ENCODE data around the gene ZNF433. TPM values are rescaled to one million over a fixed set of nuclear protein-coding genes. Genes with fewer than 3 reads are reported as not detected.

The ZNF433 gene
- total RNA-seq, 3 donors from 2014 or later (not counting 1 experiment from before 2014, with no cell fraction given) = 3.4 to 9.0 (median 3.9) TPM

DNA sequence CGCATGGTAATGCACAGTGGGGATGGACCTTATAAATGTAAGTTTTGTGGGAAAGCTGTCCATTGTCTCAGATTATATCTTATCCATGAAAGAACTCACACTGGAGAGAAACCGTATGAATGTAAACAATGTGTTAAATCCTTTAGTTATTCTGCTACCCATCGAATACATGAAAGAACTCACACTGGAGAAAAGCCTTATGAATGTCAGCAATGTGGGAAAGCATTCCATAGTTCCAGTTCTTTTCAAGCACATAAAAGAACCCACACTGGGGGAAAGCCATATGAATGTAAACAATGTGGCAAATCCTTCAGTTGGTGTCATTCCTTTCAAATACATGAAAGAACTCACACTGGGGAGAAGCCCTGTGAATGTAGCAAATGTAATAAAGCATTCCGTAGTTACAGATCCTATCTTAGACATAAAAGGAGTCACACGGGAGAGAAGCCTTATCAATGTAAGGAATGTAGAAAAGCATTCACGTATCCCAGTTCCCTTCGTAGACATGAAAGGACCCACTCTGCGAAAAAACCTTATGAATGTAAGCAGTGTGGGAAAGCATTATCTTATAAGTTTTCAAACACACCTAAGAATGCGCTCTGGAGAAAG is 56.9 kb downstream of the ZNF433 start:
- Mint-ChIP-seq H3K27ac (no peak overlapping the region), H3K4me1 (no peaks in the 10 kb centered on the region), H3K27me3 (ENCODE audit: low read depth in 2 of 2) (no peaks in the 10 kb centered on the region), H3K4me3 (no peak overlapping the region), H3K9me3 (peaks cover 3 to 4% of the 10 kb centered on the region in 2 donors), H3K36me3 (peaks cover 33% of the 10 kb centered on the region)
- DNase-seq (no peak), ATAC-seq (no peak)
- Histone ChIP-seq H3K27me3 (ENCODE audit: control insufficient read depth, insufficient read depth, low read length) (no peaks in the 10 kb centered on the region), H3K4me3 (ENCODE audit: low read length) (no peak overlapping the region), H3K36me3 (ENCODE audit: control insufficient read depth, insufficient read depth, low read length) (peaks cover 17% of the 10 kb centered on the region), H3K4me1 (ENCODE audit: control insufficient read depth, insufficient read depth, low read length) (no peaks in the 10 kb centered on the region), H3K27ac (ENCODE audit: low read length) (no peak overlapping the region), H3K9me3 (ENCODE audit: control insufficient read depth, insufficient read depth, low read length) (peaks cover 46% of the 10 kb centered on the region)
- 100% methylated on average over 3 of the region's 9 CpGs for WGBS (ENCODE audit: insufficient coverage)
- intact Hi-C loops (cut with micrococcal nuclease) = no loop called here
- TF ChIP-seq CTCF (IDR thresholded peaks at IDR 0.05) = no peak

GRCh38 chr19:11973019-11973810 is 62.3 kb downstream of the ZNF433 start:
- intact Hi-C loops (cut with micrococcal nuclease) = no loop called here
- H3K27ac Mint-ChIP-seq = no peak overlapping the region
- Histone ChIP-seq H3K9me3 (ENCODE audit: control insufficient read depth, insufficient read depth, low read length) (peaks cover 9% of the 10 kb centered on the region), H3K27ac (ENCODE audit: low read length) (no peak overlapping the region), H3K36me3 (ENCODE audit: control insufficient read depth, insufficient read depth, low read length) (peaks cover 9% of the 10 kb centered on the region), H3K4me3 (ENCODE audit: low read length) (no peak overlapping the region), H3K4me1 (ENCODE audit: control insufficient read depth, insufficient read depth, low read length) (no peaks in the 10 kb centered on the region), H3K27me3 (ENCODE audit: control insufficient read depth, insufficient read depth, low read length) (no peaks in the 10 kb centered on the region)
- TF ChIP-seq CTCF (IDR thresholded peaks at IDR 0.05) = no peak
- H3K4me3 Mint-ChIP-seq = no peak overlapping the region
- peaks cover 4 to 6% of the 10 kb centered on the region in 2 donors for H3K4me1 Mint-ChIP-seq
- no peaks in the 10 kb centered on the region for H3K27me3 Mint-ChIP-seq (ENCODE audit: low read depth in 2 of 2)
- peaks cover 15% of the 10 kb centered on the region for H3K36me3 Mint-ChIP-seq
- no peaks in the 10 kb centered on the region for H3K9me3 Mint-ChIP-seq
- no peak for ATAC-seq
- WGBS (ENCODE audit: insufficient coverage) = 89% methylated on average over 3 of the region's 5 CpGs
- DNase-seq = no peak

- intact Hi-C loops (cut with micrococcal nuclease) = no loop called here
- Histone ChIP-seq H3K9me3 (ENCODE audit: control insufficient read depth, insufficient read depth, low read length) (no peaks in the 10 kb centered on the region), H3K36me3 (ENCODE audit: control insufficient read depth, insufficient read depth, low read length) (no peaks in the 10 kb centered on the region), H3K4me3 (ENCODE audit: low read length) (no peak overlapping the region), H3K4me1 (ENCODE audit: control insufficient read depth, insufficient read depth, low read length) (no peaks in the 10 kb centered on the region), H3K27me3 (ENCODE audit: control insufficient read depth, insufficient read depth, low read length) (no peaks in the 10 kb centered on the region), H3K27ac (ENCODE audit: low read length) (no peak overlapping the region)
- Mint-ChIP-seq H3K36me3 (no peaks in the 10 kb centered on the region), H3K27me3 (ENCODE audit: low read depth in 2 of 2) (no peaks in the 10 kb centered on the region), H3K4me1 (peaks cover 4 to 6% of the 10 kb centered on the region in 2 donors), H3K27ac (no peak overlapping the region), H3K4me3 (no peak overlapping the region), H3K9me3 (no peaks in the 10 kb centered on the region)
- DNase-seq (no peak), ATAC-seq (no peak)
- WGBS (ENCODE audit: insufficient coverage) = 78% methylated on average over 1 of the region's 2 CpGs
- no peak for TF ChIP-seq CTCF (IDR thresholded peaks at IDR 0.05)
Observed at GRCh38 chr19:11971041-11971440, 64.4 kb downstream of the ZNF433 start.
